Ovary (tissue), 3 donors: ENCODE data around the gene FAM53C.

ENCODE experiments used
- EP300 ChIP-seq: sonication (generic); formaldehyde crosslinking; IDR thresholded peaks from one replicate; pipeline ENCODE4 v1.6.1; 2017; ENCODE audit warnings: antibody characterized with exemption
- POLR2A ChIP-seq: fragments of 450-650 bp; IDR thresholded peaks from one replicate; pipeline ENCODE4 v1.6.1; 2017; ENCODE audit warnings: antibody characterized with exemption, mild to moderate bottlenecking, moderate library complexity
- TF ChIP-seq, protein P1 (sequence below), 3 donors: fragments of 450-650 bp in 2 of 3; fragments of 200-600 bp in 1 of 3; IDR thresholded peaks; one replicate each; pipeline versions ENCODE4 v1.5.1 to v1.8.0; 2016 to 2022; ENCODE audit warnings: antibody characterized with exemption in 3 of 3, mild to moderate bottlenecking in 1 of 3
- donor health status: DM: no; HTN: no; CAD: no.

DNA sequence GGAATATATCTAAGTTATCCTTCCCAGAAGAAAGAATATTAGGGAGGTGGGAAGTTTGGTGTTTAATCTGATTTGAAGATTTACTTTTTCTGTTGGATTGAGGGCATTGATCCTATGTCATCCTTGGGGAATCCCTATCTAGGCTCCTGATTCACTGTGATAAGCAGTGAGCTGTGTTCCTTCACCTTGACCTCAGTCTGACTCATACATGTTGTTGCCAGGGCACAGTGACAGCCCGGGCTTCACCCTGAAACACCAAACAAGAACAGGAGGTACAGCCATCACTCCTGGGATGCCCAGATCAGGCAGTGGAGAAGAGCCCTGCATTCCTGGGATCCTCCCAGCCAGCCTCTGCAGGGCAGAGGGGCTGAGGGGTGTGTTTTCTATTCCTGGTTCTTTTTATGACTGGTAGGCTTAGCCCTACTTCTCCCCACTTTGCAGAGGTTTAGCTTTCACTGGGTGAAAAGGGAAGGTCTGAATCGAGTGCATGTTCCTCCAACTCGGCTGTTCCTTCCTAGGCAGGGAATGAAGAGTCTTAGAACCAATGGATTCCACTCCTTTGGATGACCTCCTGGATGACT is 3.1 kb upstream of the FAM53C start:
- TF ChIP-seq, protein P1, sequence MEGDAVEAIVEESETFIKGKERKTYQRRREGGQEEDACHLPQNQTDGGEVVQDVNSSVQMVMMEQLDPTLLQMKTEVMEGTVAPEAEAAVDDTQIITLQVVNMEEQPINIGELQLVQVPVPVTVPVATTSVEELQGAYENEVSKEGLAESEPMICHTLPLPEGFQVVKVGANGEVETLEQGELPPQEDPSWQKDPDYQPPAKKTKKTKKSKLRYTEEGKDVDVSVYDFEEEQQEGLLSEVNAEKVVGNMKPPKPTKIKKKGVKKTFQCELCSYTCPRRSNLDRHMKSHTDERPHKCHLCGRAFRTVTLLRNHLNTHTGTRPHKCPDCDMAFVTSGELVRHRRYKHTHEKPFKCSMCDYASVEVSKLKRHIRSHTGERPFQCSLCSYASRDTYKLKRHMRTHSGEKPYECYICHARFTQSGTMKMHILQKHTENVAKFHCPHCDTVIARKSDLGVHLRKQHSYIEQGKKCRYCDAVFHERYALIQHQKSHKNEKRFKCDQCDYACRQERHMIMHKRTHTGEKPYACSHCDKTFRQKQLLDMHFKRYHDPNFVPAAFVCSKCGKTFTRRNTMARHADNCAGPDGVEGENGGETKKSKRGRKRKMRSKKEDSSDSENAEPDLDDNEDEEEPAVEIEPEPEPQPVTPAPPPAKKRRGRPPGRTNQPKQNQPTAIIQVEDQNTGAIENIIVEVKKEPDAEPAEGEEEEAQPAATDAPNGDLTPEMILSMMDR (IDR thresholded peaks at IDR 0.05), result no peak
- TF ChIP-seq POLR2A, result no peak
- no peak for TF ChIP-seq EP300
